IPS DF 4.7 (cell line): Measurements from ENCODE around the gene EPHA7.

Experiments used
- DNase-seq: peaks from one replicate; pipeline ENCODE4 v3.0.0-alpha.2; 2013; ENCODE audit warnings: low spot score; ENCODE audit errors: extremely low read depth

EPHA7 gene

GRCh38 chr6:93393554-93394074 lies 25.7 kb downstream of the EPHA7 start:
- DNase-seq: no peak

DNA sequence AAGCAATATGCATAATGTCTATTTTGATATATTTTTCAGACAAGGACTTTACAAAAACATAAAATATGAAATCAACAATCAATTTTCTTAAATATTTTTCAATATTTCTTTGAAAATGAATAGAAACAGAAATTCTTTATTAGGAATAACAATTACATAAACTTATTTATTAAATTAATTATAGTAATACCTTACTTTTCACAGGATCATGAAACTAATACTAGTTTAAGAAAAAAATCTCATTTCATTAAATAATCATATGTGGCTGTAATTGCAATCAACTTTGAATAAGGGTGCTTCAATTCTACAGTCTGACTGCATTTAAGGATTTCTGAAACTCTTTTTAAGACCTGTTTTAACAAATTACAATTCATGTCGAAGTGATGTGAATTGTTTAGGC lies 26.6 kb downstream of the EPHA7 start:
- no peak for DNase-seq

GRCh38 chr6:93391965-93392364 lies 27.4 kb downstream of the EPHA7 start:
- no peak for DNase-seq

GRCh38 chr6:93389192-93389591 lies 30.2 kb downstream of the EPHA7 start:
- no peak for DNase-seq

DNA sequence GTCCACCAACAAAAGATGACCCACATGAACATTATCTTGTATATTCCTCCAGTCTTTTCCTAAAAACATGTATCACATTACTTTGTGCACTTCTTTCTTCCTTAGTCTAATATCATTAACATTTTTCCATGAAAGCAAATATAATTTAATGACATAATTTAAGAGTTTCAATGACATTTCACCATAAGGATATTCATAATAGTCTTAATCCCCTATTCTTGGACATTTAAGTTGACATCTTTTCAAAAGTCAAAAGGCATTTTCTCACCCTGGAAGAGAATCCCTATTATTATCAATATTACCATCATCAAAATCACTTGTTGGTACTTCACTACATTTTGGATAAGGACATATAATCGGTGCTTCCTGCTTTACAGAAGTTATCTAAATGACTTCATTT lies 31.3 kb downstream of the EPHA7 start:
- no peak for DNase-seq

- no peak for DNase-seq
Observed at GRCh38 chr6:93376026-93376540, 43.3 kb downstream of the EPHA7 start.

DNA sequence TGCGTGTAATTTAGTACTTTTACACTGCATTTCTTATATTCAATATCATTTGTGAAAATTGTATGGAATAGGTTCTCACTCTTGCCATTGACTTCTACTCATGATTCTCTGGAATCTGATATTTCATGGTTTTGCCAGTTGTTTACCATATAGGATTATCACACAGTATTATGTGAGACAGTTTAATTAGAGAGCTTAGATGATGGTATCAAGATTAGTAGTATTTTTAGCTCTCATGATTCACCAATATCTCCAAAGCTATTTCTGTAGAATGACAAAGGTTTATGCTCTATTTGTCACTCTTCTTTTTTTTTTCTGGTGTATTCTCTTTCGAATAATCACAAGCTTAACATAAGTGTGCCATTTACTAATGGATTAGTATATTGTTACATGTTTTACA lies 45.9 kb downstream of the EPHA7 start:
- no peak for DNase-seq

GRCh38 chr6:93371756-93372155 lies 47.6 kb downstream of the EPHA7 start:
- no peak for DNase-seq

GRCh38 chr6:93369586-93370134 lies 49.7 kb downstream of the EPHA7 start:
- DNase-seq: no peak

DNA sequence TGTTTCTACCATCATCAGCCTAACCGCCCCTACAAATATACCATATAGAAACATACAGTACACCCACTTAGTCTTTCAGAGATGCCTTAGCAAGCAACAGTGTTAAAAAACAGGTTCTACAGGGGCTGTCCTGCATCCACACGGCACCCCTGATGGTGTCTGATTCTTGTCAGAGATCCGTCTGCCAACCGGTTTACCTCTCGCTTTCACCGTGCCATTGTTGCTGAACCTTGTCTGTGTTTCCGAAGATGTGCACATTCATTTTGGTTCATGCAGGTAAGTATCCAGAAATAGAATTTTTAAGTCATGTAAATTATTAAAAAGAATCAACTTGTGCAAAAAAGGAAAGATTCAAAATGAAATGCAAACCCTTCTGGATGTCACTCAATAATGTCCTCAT lies 52.9 kb downstream of the EPHA7 start:
- no peak for DNase-seq

DNA sequence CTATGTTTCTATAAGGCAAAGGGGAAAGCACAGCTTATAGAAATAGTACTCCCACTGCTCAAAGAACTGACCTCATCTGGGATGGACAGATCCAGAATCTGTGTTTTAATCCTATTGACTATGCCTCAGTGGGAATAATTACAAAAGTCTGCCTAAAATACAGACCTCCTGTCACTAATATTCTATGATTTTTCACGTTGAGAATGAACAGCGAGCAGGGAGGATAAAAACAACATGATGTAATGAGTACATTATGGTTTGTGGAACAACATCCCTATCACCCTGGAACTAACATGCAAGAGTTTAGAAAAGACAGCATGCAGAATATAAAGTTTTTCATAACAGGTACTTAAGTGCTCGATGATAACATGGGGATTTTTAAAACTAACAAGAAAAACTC lies 53.9 kb downstream of the EPHA7 start:
- DNase-seq: no peak

DNA sequence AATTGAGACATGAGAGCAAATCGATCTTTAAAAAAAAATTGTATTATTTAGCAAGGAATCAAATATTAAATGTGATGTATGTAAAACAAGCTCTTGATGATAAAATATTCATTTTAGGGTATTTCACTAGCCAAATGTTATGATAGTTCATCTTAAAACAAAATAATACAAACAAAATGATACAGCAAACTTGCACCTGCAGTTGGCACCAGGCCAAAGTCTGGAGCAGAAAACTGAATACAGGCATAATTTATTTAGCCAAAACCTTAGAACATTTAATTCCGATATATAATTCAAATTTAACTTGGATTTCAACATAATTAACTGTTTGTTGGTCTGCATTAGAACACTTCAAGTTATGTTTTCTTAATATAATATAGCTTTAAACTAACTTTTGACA lies 60.9 kb downstream of the EPHA7 start:
- no peak for DNase-seq

DNA sequence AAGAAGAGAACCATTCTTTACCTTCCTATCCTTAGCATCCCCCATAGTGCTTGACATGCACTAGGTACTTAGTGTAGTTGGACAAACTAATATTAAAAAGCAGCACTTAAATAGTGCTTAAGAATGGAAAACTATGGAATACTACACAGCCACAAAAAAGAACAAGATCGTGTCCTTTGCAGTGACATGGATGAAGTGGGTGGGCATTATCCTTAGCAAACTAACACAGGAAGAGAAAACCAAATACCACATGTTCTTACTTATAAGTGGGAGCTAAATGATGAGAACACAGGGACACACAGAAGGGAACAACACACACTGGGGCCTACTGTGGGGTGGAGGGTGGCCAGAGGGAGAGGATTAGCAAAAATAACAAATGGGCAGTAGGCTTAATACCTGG lies 66.8 kb downstream of the EPHA7 start:
- no peak for DNase-seq

GRCh38 chr6:93351222-93351621 lies 68.1 kb downstream of the EPHA7 start:
- no peak for DNase-seq

GRCh38 chr6:93350774-93351173 lies 68.6 kb downstream of the EPHA7 start:
- DNase-seq: no peak

- no peak for DNase-seq
Observed at GRCh38 chr6:93344333-93344835, 75.0 kb downstream of the EPHA7 start.

DNA sequence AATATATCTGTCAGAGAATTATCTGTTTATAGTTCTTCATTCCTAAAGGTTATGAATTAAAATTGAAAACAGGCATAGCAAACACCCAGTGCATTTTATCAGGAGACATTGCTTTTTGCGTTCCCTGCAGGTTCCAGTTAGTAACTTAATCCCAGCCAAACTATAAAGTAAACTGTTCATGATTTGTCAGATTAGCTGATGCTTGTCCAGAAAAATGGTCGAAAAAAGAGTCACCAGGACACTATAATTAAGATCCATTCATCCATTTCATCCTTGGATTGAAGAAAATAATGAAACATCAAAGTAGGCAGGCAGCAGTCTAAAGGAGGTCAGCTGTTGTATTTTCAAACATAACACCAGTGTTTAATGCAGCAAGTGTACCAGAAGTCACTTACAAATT lies 75.9 kb downstream of the EPHA7 start:
- DNase-seq: no peak

GRCh38 chr6:93341900-93342613 lies 77.3 kb downstream of the EPHA7 start:
- no peak for DNase-seq

DNA sequence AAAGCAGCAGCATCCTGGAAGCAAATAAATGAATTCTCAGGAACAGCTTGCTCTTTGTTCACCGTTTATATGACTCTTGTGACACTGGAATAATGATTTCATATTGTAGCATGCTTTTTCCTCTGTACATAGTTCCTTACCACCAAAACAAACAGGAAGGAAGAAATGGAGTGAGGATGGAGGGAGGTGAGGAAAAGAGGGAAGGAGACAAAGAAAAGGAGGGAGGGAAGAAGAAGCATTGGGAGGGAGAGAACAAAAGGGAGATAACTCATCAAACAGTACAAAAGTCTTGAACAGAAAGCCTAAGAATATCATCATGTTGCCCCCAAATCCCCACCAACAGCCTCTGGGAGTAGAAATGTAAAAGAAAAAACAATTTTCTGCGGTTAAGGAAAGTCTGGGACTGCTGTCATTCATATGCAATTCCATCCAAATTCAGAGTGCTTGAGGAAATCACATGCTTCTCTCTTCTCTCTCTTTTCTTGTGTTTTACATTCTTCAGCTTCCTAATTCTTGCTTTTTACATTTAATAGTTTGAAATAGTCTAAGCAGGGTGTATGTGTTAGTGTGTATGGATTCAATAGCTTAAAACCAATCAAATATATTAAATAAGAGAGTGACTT lies 81.5 kb downstream of the EPHA7 start:
- DNase-seq: no peak

DNA sequence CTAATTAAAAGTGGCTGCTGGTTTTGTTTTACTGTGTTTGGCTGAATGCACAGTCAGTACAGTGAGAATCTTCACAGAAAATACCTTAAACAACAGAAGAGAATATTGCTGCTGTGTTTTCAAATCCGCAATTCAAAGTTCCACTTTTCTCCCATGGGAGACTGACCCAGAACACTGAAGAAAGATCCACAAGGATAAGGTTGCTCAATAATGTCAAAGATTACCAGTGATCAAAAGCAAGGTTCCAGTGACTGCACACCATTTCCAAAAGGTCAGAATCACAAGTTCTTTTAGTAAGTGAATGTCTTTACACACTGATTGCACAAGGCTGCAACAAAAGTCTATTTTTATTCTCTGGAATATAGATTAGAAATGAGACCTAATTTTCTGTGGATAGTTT lies 82.3 kb downstream of the EPHA7 start:
- no peak for DNase-seq

GRCh38 chr6:93329301-93330000 lies 89.9 kb downstream of the EPHA7 start:
- no peak for DNase-seq

DNA sequence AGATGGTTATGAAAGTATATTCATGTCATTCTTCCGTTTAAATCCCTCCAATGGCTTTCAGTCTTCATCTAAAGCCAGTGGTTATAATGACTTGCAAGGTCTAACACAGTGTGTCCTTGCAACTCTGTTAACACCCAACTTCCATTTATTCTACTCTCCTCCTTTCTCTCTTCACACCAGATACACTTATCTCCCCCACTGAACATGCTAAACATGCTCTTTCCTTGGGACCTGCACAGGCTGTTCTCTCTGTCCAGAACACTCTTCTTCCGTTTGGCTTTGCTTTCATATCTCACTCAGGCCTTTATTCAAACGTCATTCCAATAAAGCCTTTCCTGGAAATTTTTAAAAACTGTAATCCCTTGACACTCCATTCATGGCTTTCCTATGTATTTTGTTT lies 91.5 kb downstream of the EPHA7 start:
- DNase-seq: no peak
